Mammary epithelial cell (primary cell): ENCODE data around the gene ISLR.
"Not testable (repeated sequence)": the region's sequence is repeated elsewhere in the genome, so short reads cannot be mapped to it uniquely, and the experiment has no call there.

ENCODE experiments used
- EZH2 ChIP-seq: IDR thresholded peaks from 2 replicates; pipeline ENCODE4 v1.6.1; 2012; ENCODE audit warnings: low read length, inconsistent platforms, borderline replicate concordance
- TF ChIP-seq, protein P1 (sequence below), 2 donors: IDR thresholded peaks in 1 of 2; conservative IDR thresholded peaks in 1 of 2; 2 replicates each; pipeline ENCODE4 v1.5.1; 2011 to 2012; ENCODE audit warnings: inconsistent platforms in 2 of 2, low read length in 2 of 2, mild to moderate bottlenecking in 2 of 2, control low read depth in 1 of 2, low read depth in 1 of 2; ENCODE audit not compliant: insufficient read depth in 1 of 2; ENCODE audit errors: extremely low read depth in 1 of 2

DNA sequence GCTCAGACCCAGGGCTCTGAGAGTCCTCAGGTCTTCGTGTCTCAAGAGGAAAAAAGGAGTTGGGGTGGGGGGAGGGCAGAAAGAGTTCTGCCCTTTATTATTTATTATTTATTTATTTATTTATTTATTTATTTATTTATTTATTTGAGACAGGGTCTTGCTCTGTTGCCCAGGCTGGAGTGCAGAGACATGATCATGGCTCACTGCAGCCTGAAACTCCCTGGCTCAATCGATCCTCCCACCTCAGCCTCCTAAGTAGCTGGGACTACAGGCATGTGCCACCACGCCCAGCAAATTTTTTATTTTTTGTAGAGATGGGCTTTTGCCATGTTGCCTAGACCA lies 11.3 kb upstream of the ISLR start:
- TF ChIP-seq, protein P1, sequence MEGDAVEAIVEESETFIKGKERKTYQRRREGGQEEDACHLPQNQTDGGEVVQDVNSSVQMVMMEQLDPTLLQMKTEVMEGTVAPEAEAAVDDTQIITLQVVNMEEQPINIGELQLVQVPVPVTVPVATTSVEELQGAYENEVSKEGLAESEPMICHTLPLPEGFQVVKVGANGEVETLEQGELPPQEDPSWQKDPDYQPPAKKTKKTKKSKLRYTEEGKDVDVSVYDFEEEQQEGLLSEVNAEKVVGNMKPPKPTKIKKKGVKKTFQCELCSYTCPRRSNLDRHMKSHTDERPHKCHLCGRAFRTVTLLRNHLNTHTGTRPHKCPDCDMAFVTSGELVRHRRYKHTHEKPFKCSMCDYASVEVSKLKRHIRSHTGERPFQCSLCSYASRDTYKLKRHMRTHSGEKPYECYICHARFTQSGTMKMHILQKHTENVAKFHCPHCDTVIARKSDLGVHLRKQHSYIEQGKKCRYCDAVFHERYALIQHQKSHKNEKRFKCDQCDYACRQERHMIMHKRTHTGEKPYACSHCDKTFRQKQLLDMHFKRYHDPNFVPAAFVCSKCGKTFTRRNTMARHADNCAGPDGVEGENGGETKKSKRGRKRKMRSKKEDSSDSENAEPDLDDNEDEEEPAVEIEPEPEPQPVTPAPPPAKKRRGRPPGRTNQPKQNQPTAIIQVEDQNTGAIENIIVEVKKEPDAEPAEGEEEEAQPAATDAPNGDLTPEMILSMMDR (conservative IDR thresholded peaks at IDR 0.05 in 1 of 2, IDR thresholded peaks at IDR 0.05 in 1 of 2; ENCODE audit: extremely low read depth in 1 of 2, insufficient read depth in 1 of 2, low read depth in 1 of 2, low read length in 2 of 2) = not testable (repeated sequence)
- not testable (repeated sequence) for TF ChIP-seq EZH2
